Measurements from ENCODE around the gene FBRSL1. TPM values are rescaled to one million over a fixed set of nuclear protein-coding genes. Genes with fewer than 3 reads are reported as not detected.

Gene FBRSL1
- total and polyA plus RNA-seq, 2 experiments from 2014 or later, result 0.63 to 4.6 TPM

DNA sequence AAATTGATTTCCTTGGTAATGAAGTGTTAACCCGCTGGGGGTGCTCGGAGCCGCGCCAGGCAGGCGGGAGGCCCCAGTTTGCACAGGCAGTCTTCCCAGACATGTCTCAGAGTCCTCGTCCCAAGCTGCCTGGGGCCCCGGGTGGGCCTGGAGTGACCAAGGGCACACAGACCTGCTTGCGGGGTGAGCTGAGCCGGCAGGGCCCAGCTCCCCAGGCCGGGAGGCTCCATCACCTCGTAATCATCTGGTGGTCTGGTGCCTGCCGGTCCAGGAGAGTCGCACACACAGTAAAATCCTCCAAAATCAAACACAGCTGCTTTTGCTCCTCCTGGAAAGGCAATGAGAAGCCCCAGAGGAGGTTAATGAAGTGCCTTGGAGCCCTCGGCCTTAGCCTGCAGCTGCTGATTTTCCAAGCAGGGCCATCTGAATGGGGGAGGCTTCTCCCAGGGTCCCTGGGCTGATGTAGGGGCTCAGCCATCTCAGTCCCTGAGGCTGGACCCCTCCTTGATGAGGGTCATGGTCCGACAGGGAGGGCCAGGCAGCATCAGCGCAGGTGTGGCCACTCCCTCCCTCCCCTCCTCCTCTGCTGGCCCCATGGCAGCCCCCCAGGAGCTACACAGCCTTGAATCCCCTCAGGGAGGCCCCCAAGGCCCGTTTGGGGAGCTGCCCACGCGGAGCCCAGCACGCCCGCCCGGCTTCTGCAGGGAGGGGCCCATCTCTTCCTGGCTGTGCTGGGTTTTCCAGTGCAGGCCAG is 39.4 kb upstream of the FBRSL1 start:
- 30 to 32% methylated on average over 22 of the region's 22 CpGs for WGBS, 2 experiments (ENCODE audit: low coverage in 1 of 2, low lambda C conversion rate in 2 of 2, missing lambda C conversion rate in 2 of 2)
- Histone ChIP-seq H3K79me2 (ENCODE audit: insufficient read depth) (no peaks in the 10 kb centered on the region), H3F3A (ENCODE audit: insufficient read depth) (no peaks in the 10 kb centered on the region), H3K4me1 (ENCODE audit: insufficient read depth) (peaks cover 5% of the 10 kb centered on the region; the same call in 1 of the 2 replicates), H3K27me3 (replicated peaks; ENCODE audit: insufficient read depth) (peaks cover 16% of the 10 kb centered on the region), H3K27ac (no peak overlapping the region), H3K4me3 (no peak overlapping the region), H3K9ac (no peak overlapping the region), H3K36me3 (ENCODE audit: low read depth) (no peaks in the 10 kb centered on the region), H4K20me1 (ENCODE audit: insufficient read depth) (no peaks in the 10 kb centered on the region), H3K9me3 (ENCODE audit: low read depth) (no peaks in the 10 kb centered on the region), H3K4me2 (ENCODE audit: unreplicated experiment) (no peak overlapping the region), H3K9me2 (ENCODE audit: insufficient read depth) (no peaks in the 10 kb centered on the region), H2AFZ (no peak overlapping the region)
- no peak for DNase-seq
- no peak for TF ChIP-seq EZH2phosphoT487 (IDR thresholded peaks at IDR 0.05; ENCODE audit: insufficient read depth, low read depth)
- no peak for TF ChIP-seq EZH2 (IDR thresholded peaks at IDR 0.05; ENCODE audit: insufficient read depth, poor library complexity, severe bottlenecking)
- in situ Hi-C loops (cut with MboI), result no loop called here

DNA sequence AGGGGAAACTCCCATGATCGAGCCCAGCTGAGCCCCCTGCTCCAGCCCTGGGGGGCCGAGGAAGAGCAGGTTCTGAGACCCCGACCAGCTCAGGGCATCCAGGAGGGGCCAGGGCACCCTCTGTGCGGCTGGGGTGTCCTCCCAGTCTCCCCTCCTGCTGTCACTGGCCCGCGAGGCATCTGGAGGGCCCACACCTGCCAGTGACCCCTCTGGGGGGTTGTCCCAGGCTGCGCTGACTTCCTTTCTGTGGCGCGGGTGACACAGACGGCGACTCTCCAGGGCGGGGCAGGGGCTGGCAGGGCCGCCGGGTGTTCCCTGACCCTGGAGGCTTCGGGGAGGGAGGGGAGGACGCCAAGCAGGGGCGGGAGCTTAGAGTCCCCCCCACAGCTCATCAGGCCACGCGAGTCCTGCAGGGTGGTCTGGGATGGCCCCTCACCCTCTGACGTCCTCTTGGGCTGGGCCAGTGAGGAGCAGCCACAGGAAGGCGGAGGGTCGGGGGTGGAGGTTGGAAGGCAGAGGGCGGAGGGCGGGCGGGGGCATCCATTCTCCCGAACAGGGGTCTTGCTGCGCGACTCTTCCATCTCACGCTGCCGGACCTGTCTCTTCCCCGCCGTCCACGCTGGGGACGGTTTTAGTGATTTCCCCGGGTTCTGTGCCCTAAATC is 38.6 kb upstream of the FBRSL1 start:
- Histone ChIP-seq H3K9me3 (ENCODE audit: low read depth) (no peaks in the 10 kb centered on the region), H3K9me2 (ENCODE audit: insufficient read depth) (no peaks in the 10 kb centered on the region), H3K4me3 (no peak overlapping the region), H3K4me2 (ENCODE audit: unreplicated experiment) (no peak overlapping the region), H3K79me2 (ENCODE audit: insufficient read depth) (no peaks in the 10 kb centered on the region), H2AFZ (no peak overlapping the region), H4K20me1 (ENCODE audit: insufficient read depth) (no peaks in the 10 kb centered on the region), H3K27me3 (replicated peaks; ENCODE audit: insufficient read depth) (peaks cover 16% of the 10 kb centered on the region), H3K9ac (no peak overlapping the region), H3F3A (ENCODE audit: insufficient read depth) (no peaks in the 10 kb centered on the region), H3K36me3 (ENCODE audit: low read depth) (no peaks in the 10 kb centered on the region), H3K27ac (no peak overlapping the region), H3K4me1 (ENCODE audit: insufficient read depth) (peaks cover 5% of the 10 kb centered on the region; the same call in 1 of the 2 replicates)
- in situ Hi-C loops (cut with MboI), result no loop called here
- 68 to 70% methylated on average over 18 to 29 of the region's 35 CpGs for WGBS, 2 experiments (ENCODE audit: low coverage in 1 of 2, low lambda C conversion rate in 2 of 2, missing lambda C conversion rate in 2 of 2)
- DNase-seq, result no peak
- no peak for TF ChIP-seq EZH2 (IDR thresholded peaks at IDR 0.05; ENCODE audit: insufficient read depth, poor library complexity, severe bottlenecking)
- TF ChIP-seq EZH2phosphoT487 (IDR thresholded peaks at IDR 0.05; ENCODE audit: insufficient read depth, low read depth), result no peak

DNA sequence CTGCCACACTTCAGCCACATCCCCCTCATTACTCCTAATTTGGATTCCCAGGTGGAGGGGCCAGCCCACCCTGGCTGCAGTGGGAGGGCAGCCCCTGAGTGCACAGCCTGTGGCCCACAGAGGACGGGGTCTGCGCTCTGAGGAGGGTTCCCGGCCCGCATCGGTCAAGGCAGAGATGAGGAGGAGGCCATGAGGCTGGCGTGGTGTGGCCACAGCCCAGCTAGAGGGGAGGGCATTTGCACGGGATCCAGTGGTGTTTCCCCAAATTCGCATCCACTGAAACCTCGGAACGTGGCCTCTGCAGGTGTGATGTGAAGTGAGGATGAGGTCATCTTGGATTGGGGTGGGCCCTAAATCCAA is 38.1 kb upstream of the FBRSL1 start:
- no peaks in the 10 kb centered on the region for H3K9me3 ChIP-seq (ENCODE audit: low read depth)
- no peak overlapping the region for H3K9ac ChIP-seq
- peaks cover 5% of the 10 kb centered on the region; the same call in 1 of the 2 replicates for H3K4me1 ChIP-seq (ENCODE audit: insufficient read depth)
- WGBS, 2 experiments (ENCODE audit: low coverage in 1 of 2, low lambda C conversion rate in 2 of 2, missing lambda C conversion rate in 2 of 2), result 80 to 82% methylated on average over 10 of the region's 10 CpGs
- H2AFZ ChIP-seq, result no peak overlapping the region
- H3K4me2 ChIP-seq (ENCODE audit: unreplicated experiment), result no peak overlapping the region
- H3K36me3 ChIP-seq (ENCODE audit: low read depth), result no peaks in the 10 kb centered on the region
- no peak for DNase-seq
- no peaks in the 10 kb centered on the region for H3K79me2 ChIP-seq (ENCODE audit: insufficient read depth)
- in situ Hi-C loops (cut with MboI), result no loop called here
- no peaks in the 10 kb centered on the region for H4K20me1 ChIP-seq (ENCODE audit: insufficient read depth)
- H3K4me3 ChIP-seq, result no peak overlapping the region
- peaks cover 16% of the 10 kb centered on the region for H3K27me3 ChIP-seq (replicated peaks; ENCODE audit: insufficient read depth)
- H3K27ac ChIP-seq, result no peak overlapping the region
- TF ChIP-seq EZH2phosphoT487 (IDR thresholded peaks at IDR 0.05; ENCODE audit: insufficient read depth, low read depth), result no peak
- no peak for TF ChIP-seq EZH2 (IDR thresholded peaks at IDR 0.05; ENCODE audit: insufficient read depth, poor library complexity, severe bottlenecking)
- no peaks in the 10 kb centered on the region for H3F3A ChIP-seq (ENCODE audit: insufficient read depth)
- no peaks in the 10 kb centered on the region for H3K9me2 ChIP-seq (ENCODE audit: insufficient read depth)

DNA sequence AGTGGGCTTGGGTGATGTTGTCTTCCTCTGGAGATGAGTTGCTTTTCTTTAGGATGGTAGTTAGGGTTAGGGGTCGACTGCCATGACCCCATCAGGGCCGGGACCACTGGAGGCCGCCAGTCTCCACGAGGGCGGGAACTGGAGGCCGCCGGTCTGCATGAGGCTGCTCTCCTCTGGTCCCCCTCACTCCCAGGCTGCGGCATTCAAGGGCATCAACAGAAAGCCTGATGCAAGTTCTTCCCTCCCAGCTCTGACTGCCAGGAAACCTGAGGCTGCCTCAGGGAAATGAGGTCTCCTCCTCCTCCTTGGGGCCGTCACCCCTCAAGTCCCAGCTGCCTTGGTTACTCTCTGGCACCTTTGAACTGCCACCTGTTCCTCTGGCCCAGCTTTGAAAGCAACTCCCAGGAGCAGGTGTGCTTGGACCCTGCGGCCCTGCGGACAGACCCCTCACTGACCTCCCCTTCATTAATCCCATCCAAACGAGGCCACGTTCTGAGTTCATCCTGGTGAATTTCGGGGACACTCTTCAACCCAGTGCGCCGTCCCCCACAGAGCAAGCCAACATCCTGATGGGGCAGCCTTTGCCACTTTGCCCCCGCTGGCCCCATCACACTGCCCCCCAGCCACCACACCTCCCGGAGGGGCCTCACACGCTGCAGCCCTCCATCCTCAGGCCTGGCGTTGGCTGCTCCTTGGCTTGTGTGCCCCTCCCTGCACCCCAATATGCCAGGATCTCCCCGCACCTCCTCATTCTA is 37.2 kb upstream of the FBRSL1 start:
- WGBS, 2 experiments (ENCODE audit: low coverage in 1 of 2, low lambda C conversion rate in 2 of 2, missing lambda C conversion rate in 2 of 2), result 69 to 72% methylated on average over 17 to 21 of the region's 21 CpGs
- no peak for TF ChIP-seq EZH2 (IDR thresholded peaks at IDR 0.05; ENCODE audit: insufficient read depth, poor library complexity, severe bottlenecking)
- no peak for TF ChIP-seq EZH2phosphoT487 (IDR thresholded peaks at IDR 0.05; ENCODE audit: insufficient read depth, low read depth)
- Histone ChIP-seq H3K9me2 (ENCODE audit: insufficient read depth) (no peaks in the 10 kb centered on the region), H4K20me1 (ENCODE audit: insufficient read depth) (no peaks in the 10 kb centered on the region), H3K4me2 (ENCODE audit: unreplicated experiment) (no peak overlapping the region), H3K27ac (peak overlapping the region; percentile 69), H3F3A (ENCODE audit: insufficient read depth) (no peaks in the 10 kb centered on the region), H3K36me3 (ENCODE audit: low read depth) (no peaks in the 10 kb centered on the region), H3K9ac (peak overlapping the region; percentile 42; the same call in 1 of the 2 replicates), H3K79me2 (ENCODE audit: insufficient read depth) (no peaks in the 10 kb centered on the region), H3K4me3 (no peak overlapping the region), H3K4me1 (ENCODE audit: insufficient read depth) (peaks cover 5% of the 10 kb centered on the region; the same call in 1 of the 2 replicates), H2AFZ (no peak overlapping the region), H3K9me3 (ENCODE audit: low read depth) (no peaks in the 10 kb centered on the region), H3K27me3 (replicated peaks; ENCODE audit: insufficient read depth) (peaks cover 16% of the 10 kb centered on the region)
- in situ Hi-C loops (cut with MboI), result no loop called here
- DNase-seq, result no peak

Data from GM23248 (cell line).